GM13977 (cell line): Measurements from ENCODE around the gene ATP6AP1.

ENCODE experiments used
- DNase-seq: peaks from one replicate; pipeline ENCODE4 v3.0.0; 2012; ENCODE audit warnings: low spot score
- in situ Hi-C: fragments of 300-500 bp; cut with MboI; formaldehyde crosslinking; loops from one replicate; pipeline ENCODE4 v1.12.0; 2022; ENCODE audit warnings: low sequenced_read_pairs, low pct_unique_long_range_greater_than_20kb, mixed read lengths, inconsistent platforms; ENCODE audit not compliant: unreplicated experiment
- TF ChIP-seq, protein P1 (sequence below): IDR thresholded peaks from 2 replicates; pipeline ENCODE4 v1.5.1; 2012; ENCODE audit warnings: mild to moderate bottlenecking, control low read depth; ENCODE audit not compliant: insufficient read depth; ENCODE audit errors: extremely low read depth, missing control alignments

ATP6AP1 gene

DNA sequence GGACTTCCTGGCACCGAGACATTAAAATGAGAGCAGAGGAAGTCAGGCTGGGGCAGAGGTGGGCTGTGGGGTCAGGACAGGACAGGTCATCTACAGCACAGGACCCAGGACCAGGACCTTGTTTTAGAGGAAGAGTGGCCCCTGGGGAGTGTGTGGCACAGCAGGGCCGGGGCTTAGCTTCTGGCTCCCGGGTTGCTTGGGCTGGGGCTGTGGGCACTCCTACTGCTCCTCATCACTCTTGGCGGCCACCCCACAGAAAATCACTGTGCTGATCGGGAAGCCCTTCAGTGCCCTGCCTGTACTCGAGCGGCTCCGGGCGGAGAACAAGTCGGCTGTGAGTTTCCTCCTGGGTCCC lies 8.1 kb upstream of the ATP6AP1 start:
- TF ChIP-seq, protein P1, sequence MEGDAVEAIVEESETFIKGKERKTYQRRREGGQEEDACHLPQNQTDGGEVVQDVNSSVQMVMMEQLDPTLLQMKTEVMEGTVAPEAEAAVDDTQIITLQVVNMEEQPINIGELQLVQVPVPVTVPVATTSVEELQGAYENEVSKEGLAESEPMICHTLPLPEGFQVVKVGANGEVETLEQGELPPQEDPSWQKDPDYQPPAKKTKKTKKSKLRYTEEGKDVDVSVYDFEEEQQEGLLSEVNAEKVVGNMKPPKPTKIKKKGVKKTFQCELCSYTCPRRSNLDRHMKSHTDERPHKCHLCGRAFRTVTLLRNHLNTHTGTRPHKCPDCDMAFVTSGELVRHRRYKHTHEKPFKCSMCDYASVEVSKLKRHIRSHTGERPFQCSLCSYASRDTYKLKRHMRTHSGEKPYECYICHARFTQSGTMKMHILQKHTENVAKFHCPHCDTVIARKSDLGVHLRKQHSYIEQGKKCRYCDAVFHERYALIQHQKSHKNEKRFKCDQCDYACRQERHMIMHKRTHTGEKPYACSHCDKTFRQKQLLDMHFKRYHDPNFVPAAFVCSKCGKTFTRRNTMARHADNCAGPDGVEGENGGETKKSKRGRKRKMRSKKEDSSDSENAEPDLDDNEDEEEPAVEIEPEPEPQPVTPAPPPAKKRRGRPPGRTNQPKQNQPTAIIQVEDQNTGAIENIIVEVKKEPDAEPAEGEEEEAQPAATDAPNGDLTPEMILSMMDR, result no peak
- in situ Hi-C loops, result no loop called here
- no peak for DNase-seq

DNA sequence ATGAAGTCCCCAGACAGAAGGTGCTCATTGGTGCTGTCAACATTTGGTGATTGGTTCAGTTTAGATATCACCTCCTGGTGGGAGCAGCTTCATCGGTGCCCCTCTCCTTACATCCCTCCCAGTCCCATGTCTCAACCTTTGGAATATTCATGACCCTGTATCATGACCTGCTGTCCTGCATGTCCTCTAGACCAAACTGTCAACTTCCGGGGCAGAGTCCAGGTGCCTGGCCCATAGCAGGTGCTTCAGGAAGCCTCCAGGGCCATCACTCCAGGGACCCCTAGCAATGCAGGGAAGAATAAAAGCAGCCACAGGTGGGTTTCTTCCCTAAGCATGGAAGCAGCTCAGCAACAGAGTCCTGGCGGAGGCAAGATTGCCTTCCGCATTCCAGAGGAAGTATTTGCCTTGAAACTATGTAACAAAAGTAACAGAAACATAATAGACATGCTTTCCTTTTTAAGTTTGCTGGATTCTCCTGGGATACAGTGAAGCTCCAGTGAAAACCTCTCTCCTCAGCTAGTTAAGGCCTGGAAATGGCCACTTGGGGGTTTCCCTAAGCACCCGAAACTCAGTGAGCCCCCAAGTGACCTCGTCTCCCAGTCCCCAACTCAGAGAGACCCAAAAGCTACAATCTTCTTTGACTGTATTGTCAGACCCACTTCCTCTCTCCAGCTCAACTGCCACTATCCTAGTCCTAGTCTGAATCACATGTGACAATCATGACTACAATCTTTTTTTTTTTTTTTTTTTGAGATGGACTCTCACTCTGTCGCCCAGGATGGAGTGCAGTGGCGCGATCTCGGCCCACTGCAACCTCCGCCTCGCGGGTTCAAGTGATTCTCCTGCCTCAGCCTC lies 1.3 kb upstream of the ATP6AP1 start:
- TF ChIP-seq, protein P1, result no peak

DNA sequence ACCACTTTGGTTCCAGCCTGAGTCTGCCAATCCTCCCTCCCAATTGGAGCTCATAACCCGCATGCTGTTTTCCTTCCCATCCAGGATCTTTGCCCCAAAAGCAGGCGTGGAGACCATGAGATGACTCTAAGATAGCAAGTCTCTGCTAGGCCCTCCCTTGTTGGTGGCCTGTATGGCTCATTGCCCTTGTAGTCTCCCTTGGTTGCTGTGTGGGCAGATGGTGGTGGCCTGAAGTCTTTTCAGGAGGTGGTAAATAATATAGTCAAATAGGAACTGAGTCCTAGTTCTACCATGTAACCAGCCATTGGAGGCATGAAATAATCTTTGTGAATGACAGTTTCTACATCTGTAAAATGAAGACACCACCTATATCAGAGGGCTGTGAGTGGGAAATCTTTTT lies 1.2 kb downstream of the ATP6AP1 start:
- TF ChIP-seq, protein P1, result no peak
- in situ Hi-C loops, result no loop called here
- DNase-seq, result no peak

More for the DNA sequence above, 1.3 kb upstream of the ATP6AP1 start:
- DNase-seq, result no peak
- in situ Hi-C loops, result no loop called here

DNA sequence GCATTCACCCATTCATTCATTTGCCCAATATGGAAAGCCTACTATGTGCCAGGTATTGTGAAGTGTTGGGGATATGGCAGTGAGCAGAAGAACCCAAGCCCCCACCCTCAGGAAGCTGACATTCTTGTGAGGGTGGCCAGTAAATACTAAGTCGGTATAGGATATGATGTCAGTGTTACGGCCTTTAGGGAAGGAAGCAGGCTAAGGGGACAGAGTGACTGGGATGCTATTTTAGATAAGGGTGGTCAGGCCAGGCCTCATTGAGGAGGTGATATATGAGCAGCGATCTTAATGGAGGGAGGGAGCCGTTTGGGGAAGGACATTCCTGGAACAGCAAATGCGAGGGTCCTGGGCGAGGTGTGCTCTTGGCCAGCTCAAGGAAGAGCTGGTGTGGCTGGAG lies 2.0 kb downstream of the ATP6AP1 start:
- in situ Hi-C loops, result no loop called here

DNA sequence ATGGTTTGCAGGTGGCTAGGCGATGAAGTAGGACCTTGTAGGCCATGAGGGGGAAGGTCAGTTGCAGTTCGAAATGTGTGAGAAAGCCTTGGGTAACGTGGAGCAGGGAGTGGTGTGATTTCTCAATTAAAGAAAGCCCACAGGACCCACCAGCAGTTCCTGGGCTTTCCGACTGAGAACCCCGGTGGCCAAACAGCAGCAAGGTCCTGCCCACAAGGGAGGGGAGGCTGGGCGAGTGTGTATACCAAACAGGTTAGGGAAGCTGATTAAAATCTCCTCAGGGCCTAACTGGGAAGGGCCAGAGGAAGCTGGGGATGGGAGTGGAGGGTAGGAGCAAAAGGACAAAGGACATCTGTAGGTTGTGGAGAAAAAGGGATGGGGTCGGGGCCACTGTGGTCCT lies 2.4 kb downstream of the ATP6AP1 start:
- DNase-seq, result no peak
- in situ Hi-C loops, result no loop called here
- TF ChIP-seq, protein P1, result no peak

More for the DNA sequence above, 2.0 kb downstream of the ATP6AP1 start:
- TF ChIP-seq, protein P1, result no peak
- no peak for DNase-seq

DNA sequence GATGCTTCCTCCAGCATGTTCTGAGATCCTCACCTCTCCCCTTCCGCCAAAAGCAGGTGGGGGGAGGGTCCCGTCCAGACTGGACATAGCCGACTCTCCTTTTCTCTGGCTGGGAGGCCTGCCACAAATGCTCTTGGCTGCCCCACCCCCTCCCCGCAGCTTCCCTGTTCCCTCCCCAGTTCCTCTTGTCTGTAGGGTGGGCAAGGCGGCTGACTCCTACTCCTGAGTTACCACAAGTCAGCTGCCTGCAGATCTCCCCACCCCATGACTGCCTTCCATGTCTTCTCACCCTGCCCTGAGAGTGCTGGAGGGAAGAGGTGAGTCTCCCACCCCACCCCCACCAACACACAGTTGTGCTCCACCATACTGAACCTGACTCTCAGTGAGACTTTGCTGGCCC lies 2.9 kb downstream of the ATP6AP1 start:
- in situ Hi-C loops, result no loop called here
- DNase-seq, result no peak
- TF ChIP-seq, protein P1, result no peak
